Mesendoderm (in vitro differentiated cells): ENCODE results near the gene CAPN1.

ENCODE experiments used
- DNase-seq: peaks from one replicate; pipeline ENCODE4 v3.0.0; 2013
- H2AK5ac ChIP-seq: 2 replicates; pipeline ENCODE4 v1.6.1; 2013; ENCODE audit warnings: low read length, inconsistent platforms
- H2BK120ac ChIP-seq: 2 replicates; pipeline ENCODE4 v1.6.1; 2013; ENCODE audit warnings: low read depth, mild to moderate bottlenecking, low read length, moderate library complexity, mixed read lengths
- H2BK15ac ChIP-seq: replicated peaks from 2 replicates; pipeline ENCODE4 v1.6.1; 2013; ENCODE audit warnings: low read depth, mild to moderate bottlenecking, moderate library complexity
- H2BK5ac ChIP-seq: 2 replicates; pipeline ENCODE4 v1.6.1; 2013; ENCODE audit warnings: low read length, inconsistent platforms
- H3K18ac ChIP-seq: 2 replicates; pipeline ENCODE4 v1.6.1; 2013; ENCODE audit warnings: mild to moderate bottlenecking, low read length, mixed read lengths
- H3K23ac ChIP-seq: one replicate; pipeline ENCODE4 v1.6.1; 2013; ENCODE audit warnings: low read length
- H3K27ac ChIP-seq: 2 replicates; pipeline ENCODE4 v1.5.1; 2013; ENCODE audit warnings: low read depth, mild to moderate bottlenecking, inconsistent platforms, low read length, moderate library complexity
- H3K27me3 ChIP-seq: 2 replicates; pipeline ENCODE4 v1.6.1; 2013; ENCODE audit warnings: low read length, control low read depth, mild to moderate bottlenecking, inconsistent platforms; ENCODE audit not compliant: insufficient read depth, poor library complexity
- H3K36me3 ChIP-seq: 2 replicates; pipeline ENCODE4 v1.6.1; 2013; ENCODE audit warnings: low read length, inconsistent platforms; ENCODE audit not compliant: control insufficient read depth, insufficient read depth
- H3K4ac ChIP-seq: one replicate; pipeline ENCODE4 v1.6.1; 2013; ENCODE audit warnings: low read depth, mild to moderate bottlenecking, low read length, moderate library complexity
- H3K4me1 ChIP-seq: 2 replicates; pipeline ENCODE4 v1.6.1; 2013; ENCODE audit warnings: low read depth, low read length, inconsistent platforms; ENCODE audit not compliant: control insufficient read depth
- H3K4me2 ChIP-seq: 2 replicates; pipeline ENCODE4 v1.6.1; 2013; ENCODE audit warnings: low read length
- H3K4me3 ChIP-seq: 2 replicates; pipeline ENCODE4 v1.5.1; 2013; ENCODE audit warnings: mild to moderate bottlenecking, low read length
- H3K56ac ChIP-seq: one replicate; pipeline ENCODE4 v1.6.1; 2013; ENCODE audit warnings: low read length
- H3K79me1 ChIP-seq: 2 replicates; pipeline ENCODE4 v1.6.1; 2013; ENCODE audit warnings: low read length, inconsistent platforms
- H3K79me2 ChIP-seq: 2 replicates; pipeline ENCODE4 v1.6.1; 2013; ENCODE audit warnings: mild to moderate bottlenecking, low read length; ENCODE audit not compliant: control insufficient read depth, insufficient read depth
- H3K9ac ChIP-seq: 2 replicates; pipeline ENCODE4 v1.6.1; 2013; ENCODE audit warnings: low read length, inconsistent platforms
- H4K5ac ChIP-seq: one replicate; pipeline ENCODE4 v1.6.1; 2013; ENCODE audit warnings: low read length
- H4K8ac ChIP-seq: one replicate; pipeline ENCODE4 v1.6.1; 2013; ENCODE audit warnings: low read depth, mild to moderate bottlenecking, control low read depth, low read length, moderate library complexity
- whole genome bisulfite sequencing: extraction: QIAGEN DNeasy Blood & Tissue Kit; methylation state at CpG from one replicate; pipeline ENCODE4 v1.1.7; 2013; ENCODE audit warnings: low lambda C conversion rate, missing lambda C conversion rate; ENCODE audit not compliant: insufficient coverage; ENCODE audit errors: extremely low coverage; 5-methylcytosine and 5-hydroxymethylcytosine counted together

Gene CAPN1

DNA sequence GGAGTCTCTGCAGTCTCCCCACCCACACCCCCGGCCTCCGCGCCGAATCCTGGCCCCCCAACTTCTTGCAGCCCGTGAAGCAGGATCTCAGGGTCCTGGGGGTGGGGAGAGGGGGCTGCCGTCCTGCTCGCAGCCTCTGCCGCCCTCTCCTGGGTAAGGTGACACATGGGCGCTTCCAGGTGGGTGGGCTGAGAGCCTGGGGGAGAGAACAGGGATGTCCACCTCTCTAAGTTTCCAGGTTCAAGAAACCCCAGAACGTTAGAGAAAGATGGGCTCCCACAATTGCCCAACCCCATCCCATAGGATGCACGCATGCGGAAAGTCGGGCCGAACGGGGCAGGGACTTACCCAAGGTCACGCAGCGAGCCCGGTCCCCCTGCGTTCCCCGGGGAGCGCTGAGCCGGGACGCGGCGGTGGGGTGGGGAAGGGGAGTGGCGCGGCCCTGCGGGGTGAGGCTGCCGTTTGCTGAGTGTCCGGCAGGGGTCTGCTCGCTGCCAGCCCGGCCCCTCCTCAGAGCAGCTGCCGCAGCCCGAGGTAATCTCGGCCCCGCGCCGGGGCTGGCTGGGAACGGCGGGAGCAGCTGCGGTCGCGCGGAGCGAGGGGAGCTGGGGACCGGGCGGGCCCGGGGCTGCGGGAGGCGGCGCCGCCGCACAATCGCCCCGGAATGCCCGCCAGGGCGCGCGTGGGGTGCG, 705 bp upstream of the CAPN1 start:
- peak overlapping the region; percentile 47 for H2BK120ac ChIP-seq
- H3K36me3 ChIP-seq = no peaks in the 10 kb centered on the region
- no peak overlapping the region for H4K5ac ChIP-seq
- peak overlapping the region; percentile 87 for H3K56ac ChIP-seq
- peak; percentile 88 for DNase-seq
- peak overlapping the region; percentile 41 for H3K4me2 ChIP-seq
- peak overlapping the region; percentile 82 for H3K18ac ChIP-seq
- peak overlapping the region; percentile 74 for H3K9ac ChIP-seq
- no peak overlapping the region for H4K8ac ChIP-seq
- no peak overlapping the region for H2BK15ac ChIP-seq
- peaks cover 11% of the 10 kb centered on the region for H3K4me1 ChIP-seq
- peak overlapping the region; percentile 34 for H3K4me3 ChIP-seq
- no CpG with 5 or more reads among the region's 60 CpGs for WGBS
- H2AK5ac ChIP-seq = no peak overlapping the region
- H3K27ac ChIP-seq = peak overlapping the region; percentile 94
- peak overlapping the region; percentile 2 for H2BK5ac ChIP-seq
- H3K27me3 ChIP-seq = no peaks in the 10 kb centered on the region
- peaks cover 11% of the 10 kb centered on the region for H3K79me1 ChIP-seq
- peak overlapping the region; percentile 89 for H3K4ac ChIP-seq
- no peak overlapping the region for H3K23ac ChIP-seq
- peaks cover 4% of the 10 kb centered on the region for H3K79me2 ChIP-seq

DNA sequence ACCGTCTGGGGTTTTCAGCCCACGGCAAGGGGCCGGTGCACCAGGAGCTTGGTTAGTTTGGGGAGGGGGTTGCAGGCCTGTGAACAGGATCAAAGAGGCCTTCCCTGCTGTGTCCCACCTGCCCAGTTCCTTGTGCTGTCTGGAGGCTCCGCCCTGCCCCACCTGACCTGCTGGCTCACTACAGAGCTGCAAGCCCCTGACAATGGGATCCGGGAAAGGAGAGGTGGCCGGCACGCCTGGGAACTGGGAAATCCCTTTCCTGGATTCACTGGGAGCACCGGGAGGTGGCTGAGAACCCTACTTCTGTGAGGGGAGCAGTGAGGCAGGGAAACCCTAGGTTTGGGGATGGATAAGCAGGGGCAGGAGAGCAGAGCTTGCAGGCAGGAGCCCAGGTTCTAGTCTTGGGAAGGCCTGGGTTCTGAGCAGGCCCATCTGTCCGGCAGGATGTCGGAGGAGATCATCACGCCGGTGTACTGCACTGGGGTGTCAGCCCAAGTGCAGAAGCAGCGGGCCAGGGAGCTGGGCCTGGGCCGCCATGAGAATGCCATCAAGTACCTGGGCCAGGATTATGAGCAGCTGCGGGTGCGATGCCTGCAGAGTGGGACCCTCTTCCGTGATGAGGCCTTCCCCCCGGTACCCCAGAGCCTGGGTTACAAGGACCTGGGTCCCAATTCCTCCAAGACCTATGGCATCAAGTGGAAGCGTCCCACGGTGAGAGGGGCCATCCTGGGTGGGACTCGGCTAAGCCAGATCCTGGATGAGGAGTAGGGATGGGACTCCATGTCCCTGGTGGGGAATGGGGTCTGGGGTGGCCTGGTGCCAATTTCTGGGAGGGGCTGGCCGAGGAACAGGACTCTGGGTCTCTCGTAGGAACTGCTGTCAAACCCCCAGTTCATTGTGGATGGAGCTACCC, 786 bp downstream of the CAPN1 start:
- peaks cover 4% of the 10 kb centered on the region for H3K79me2 ChIP-seq
- H3K4me1 ChIP-seq = peaks cover 11% of the 10 kb centered on the region
- H2BK120ac ChIP-seq = peak overlapping the region; percentile 86
- peak overlapping the region; percentile 76 for H3K9ac ChIP-seq
- peak overlapping the region; percentile 98 for H3K18ac ChIP-seq
- peak overlapping the region; percentile 94 for H2AK5ac ChIP-seq
- DNase-seq = peak; percentile 81
- H2BK5ac ChIP-seq = peak overlapping the region; percentile 47
- no peaks in the 10 kb centered on the region for H3K27me3 ChIP-seq
- peak overlapping the region; percentile 59 for H3K23ac ChIP-seq
- H3K4me2 ChIP-seq = peak overlapping the region; percentile 56
- no peak overlapping the region for H4K8ac ChIP-seq
- peak overlapping the region; percentile 81 for H3K56ac ChIP-seq
- H3K79me1 ChIP-seq = peaks cover 16% of the 10 kb centered on the region
- peak overlapping the region; percentile 33 for H3K4me3 ChIP-seq
- peak overlapping the region; percentile 87 for H3K27ac ChIP-seq
- H3K36me3 ChIP-seq = peaks cover 5% of the 10 kb centered on the region
- peak overlapping the region; percentile 99 for H3K4ac ChIP-seq
- H4K5ac ChIP-seq = no peak overlapping the region
- H2BK15ac ChIP-seq = peak overlapping the region; percentile 66
- WGBS = no CpG with 5 or more reads among the region's 23 CpGs

- no peak overlapping the region for H2BK120ac ChIP-seq
- H3K27ac ChIP-seq = no peak overlapping the region
- H3K36me3 ChIP-seq = peaks cover 5% of the 10 kb centered on the region
- no CpG with 5 or more reads among the region's 19 CpGs for WGBS
- H2BK5ac ChIP-seq = no peak overlapping the region
- H3K9ac ChIP-seq = peak overlapping the region; percentile 76
- no peak overlapping the region for H3K4ac ChIP-seq
- H3K56ac ChIP-seq = peak overlapping the region; percentile 81
- peak overlapping the region; percentile 56 for H3K4me2 ChIP-seq
- no peak overlapping the region for H2AK5ac ChIP-seq
- no peak overlapping the region for H3K23ac ChIP-seq
- no peak overlapping the region for H3K18ac ChIP-seq
- no peak overlapping the region for H3K4me3 ChIP-seq
- H3K79me2 ChIP-seq = peaks cover 4% of the 10 kb centered on the region
- no peak overlapping the region for H2BK15ac ChIP-seq
- H4K8ac ChIP-seq = no peak overlapping the region
- no peak for DNase-seq
- peaks cover 11% of the 10 kb centered on the region for H3K4me1 ChIP-seq
- peaks cover 16% of the 10 kb centered on the region for H3K79me1 ChIP-seq
- H4K5ac ChIP-seq = no peak overlapping the region
- no peaks in the 10 kb centered on the region for H3K27me3 ChIP-seq
Observed at GRCh38 chr11:65183201-65183891, 1.6 kb downstream of the CAPN1 start.

GRCh38 chr11:65184146-65184545, 2.4 kb downstream of the CAPN1 start:
- H4K8ac ChIP-seq = no peak overlapping the region
- no peak overlapping the region for H3K18ac ChIP-seq
- no peak overlapping the region for H2AK5ac ChIP-seq
- no peak overlapping the region for H2BK15ac ChIP-seq
- peaks cover 4% of the 10 kb centered on the region for H3K79me2 ChIP-seq
- no peak overlapping the region for H3K27ac ChIP-seq
- H3K4me3 ChIP-seq = no peak overlapping the region
- H3K79me1 ChIP-seq = peaks cover 16% of the 10 kb centered on the region
- H3K4me2 ChIP-seq = peak overlapping the region; percentile 74
- no peaks in the 10 kb centered on the region for H3K27me3 ChIP-seq
- H4K5ac ChIP-seq = no peak overlapping the region
- peaks cover 5% of the 10 kb centered on the region for H3K36me3 ChIP-seq
- H3K4me1 ChIP-seq = peaks cover 11% of the 10 kb centered on the region
- H2BK120ac ChIP-seq = no peak overlapping the region
- DNase-seq = peak; percentile 68
- H3K9ac ChIP-seq = peak overlapping the region; percentile 17
- H3K4ac ChIP-seq = no peak overlapping the region
- WGBS = no CpG with 5 or more reads among the region's 22 CpGs
- peak overlapping the region; percentile 76 for H3K56ac ChIP-seq
- H2BK5ac ChIP-seq = no peak overlapping the region
- no peak overlapping the region for H3K23ac ChIP-seq

DNA sequence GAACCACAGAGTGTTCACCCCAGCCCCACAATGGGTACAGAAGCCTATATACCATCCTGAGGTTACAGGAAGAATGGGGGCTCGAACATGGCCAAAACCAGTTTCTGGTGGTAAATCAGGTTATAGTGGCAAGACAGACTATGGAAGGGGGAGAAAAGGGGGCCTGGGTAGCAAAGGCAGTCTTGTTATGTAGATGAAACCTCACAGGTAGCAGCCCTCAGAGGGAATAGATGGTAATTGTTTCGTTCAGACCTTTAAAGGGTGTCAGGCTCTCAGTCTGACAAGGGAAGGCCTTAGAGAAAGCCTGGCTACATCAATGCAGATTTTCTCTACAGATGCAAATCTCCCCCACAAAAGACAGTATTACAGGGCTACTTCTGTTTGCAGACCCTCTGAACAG, 3.4 kb downstream of the CAPN1 start:
- H3K23ac ChIP-seq = no peak overlapping the region
- no peak overlapping the region for H4K8ac ChIP-seq
- WGBS = no CpG with 5 or more reads among the region's 2 CpGs
- H2BK5ac ChIP-seq = no peak overlapping the region
- no peak for DNase-seq
- no peak overlapping the region for H3K9ac ChIP-seq
- peaks cover 4% of the 10 kb centered on the region for H3K79me2 ChIP-seq
- no peak overlapping the region for H3K18ac ChIP-seq
- H3K56ac ChIP-seq = no peak overlapping the region
- no peak overlapping the region for H3K27ac ChIP-seq
- no peak overlapping the region for H3K4ac ChIP-seq
- H2BK120ac ChIP-seq = no peak overlapping the region
- peaks cover 11% of the 10 kb centered on the region for H3K4me1 ChIP-seq
- H3K79me1 ChIP-seq = peaks cover 16% of the 10 kb centered on the region
- H3K4me3 ChIP-seq = no peak overlapping the region
- H2AK5ac ChIP-seq = no peak overlapping the region
- no peak overlapping the region for H2BK15ac ChIP-seq
- H4K5ac ChIP-seq = no peak overlapping the region
- no peak overlapping the region for H3K4me2 ChIP-seq
- H3K36me3 ChIP-seq = peaks cover 12% of the 10 kb centered on the region
- H3K27me3 ChIP-seq = no peaks in the 10 kb centered on the region
